Activated gamma-delta T cell treated with Interleukin-2 at 50 U/mL for 16 hours (primary cell): Measurements from ENCODE around the gene SETDB2.

Source experiments
- DNase-seq: peaks from one replicate; pipeline ENCODE4 v3.0.0-alpha.2; 2020

Gene SETDB2

DNA sequence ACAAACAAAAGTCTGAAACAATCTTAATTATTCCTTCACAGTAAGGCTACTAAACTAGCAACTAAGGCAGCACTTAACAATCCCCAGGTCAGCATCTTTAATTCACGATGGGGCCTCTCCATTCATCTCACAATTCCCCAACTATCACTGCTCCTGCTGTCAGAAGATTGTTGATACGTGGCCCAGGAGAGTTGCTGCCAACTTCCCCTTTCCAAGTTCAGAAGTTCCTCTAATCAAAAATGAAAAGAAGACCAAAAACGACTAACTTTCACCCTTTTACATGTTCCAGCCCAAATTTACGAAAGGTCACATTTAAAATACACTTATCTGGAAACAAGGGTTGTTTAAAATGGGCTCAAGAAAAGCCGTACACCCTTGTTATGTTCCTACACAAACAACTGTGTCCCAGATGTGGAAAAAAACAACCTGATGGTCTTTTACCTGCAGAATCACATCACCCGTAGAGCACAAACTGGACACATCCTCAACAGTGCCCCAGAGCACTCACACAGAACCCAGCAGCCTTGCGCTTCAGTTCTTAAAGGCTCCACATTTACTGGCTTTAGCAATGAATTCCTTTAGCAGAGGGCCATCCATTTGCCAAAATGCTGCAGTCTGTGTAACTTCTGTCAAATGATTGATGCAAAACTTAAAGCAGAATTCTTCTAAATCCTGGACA is 89.7 kb downstream of the SETDB2 start:
- no peak for DNase-seq

DNA sequence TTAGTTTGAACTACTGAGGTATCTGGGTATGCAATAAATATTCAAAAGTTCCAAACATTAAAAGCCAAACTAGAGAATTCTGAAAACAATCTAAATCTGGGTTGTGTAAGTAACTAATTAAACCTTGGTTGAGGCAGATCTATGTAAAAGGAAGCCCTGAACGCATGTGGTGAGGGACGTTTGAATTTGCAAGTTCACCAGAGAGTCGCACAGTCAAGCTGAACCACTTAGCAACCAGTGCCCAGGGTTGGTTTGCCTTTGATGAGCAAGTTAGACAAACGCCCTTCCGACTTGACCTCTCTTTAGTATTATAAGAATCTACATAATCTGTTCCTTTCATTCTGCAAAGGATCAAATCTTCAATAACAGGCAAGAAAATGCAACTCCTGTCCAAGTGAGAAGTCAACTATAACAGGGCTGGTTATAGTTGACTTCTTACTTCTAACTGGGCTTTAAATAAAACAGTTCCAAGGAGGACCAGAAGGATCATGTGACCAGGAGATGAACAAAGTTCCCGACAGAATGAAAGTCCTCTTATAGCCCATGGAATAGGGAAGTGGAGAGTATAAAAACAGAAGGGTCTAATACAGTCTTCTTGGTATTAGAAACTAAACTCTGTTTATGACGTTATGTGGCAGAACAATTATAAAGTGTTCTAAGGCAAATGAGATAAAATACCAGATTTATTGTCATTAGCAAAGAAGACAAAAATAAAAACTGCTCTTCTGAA is 92.2 kb downstream of the SETDB2 start:
- DNase-seq = no peak

DNA sequence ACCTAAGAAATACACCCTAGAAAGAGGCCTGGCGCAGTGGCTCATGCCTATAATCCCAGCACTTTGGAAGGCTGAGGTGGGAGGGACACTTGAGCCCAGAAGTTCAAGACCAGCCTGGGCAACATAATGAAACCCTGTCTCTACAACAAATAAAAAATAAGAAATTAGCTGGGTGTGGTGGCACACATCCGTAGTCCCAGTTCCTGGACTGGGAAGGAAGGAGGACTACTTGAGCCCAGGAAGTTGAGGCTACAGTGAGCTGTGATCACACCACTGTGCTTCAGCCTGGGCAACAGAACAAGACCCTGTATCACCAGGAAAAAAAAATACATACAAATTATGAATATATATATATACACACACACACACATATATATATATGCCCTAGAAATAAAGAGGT is 94.3 kb downstream of the SETDB2 start:
- no peak for DNase-seq

DNA sequence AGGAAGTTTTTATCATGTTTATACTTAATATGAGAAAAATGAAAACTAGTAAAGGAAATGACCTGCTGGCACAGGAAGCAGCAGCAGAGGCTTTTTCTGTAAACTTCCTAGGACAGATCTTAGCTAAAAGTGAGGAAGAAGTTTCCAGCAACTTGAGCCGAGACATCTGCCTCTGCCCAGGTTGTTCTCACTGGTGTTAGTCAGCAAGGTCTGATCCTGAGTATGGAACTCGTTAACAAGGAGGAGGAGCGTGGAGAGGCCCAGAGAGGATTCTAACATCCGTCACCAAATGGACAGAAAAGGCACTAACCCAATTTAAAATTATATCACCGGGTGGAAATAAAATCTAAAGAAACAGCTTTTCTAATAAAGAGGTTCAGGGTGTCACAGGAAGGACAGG is 95.2 kb downstream of the SETDB2 start:
- no peak for DNase-seq

DNA sequence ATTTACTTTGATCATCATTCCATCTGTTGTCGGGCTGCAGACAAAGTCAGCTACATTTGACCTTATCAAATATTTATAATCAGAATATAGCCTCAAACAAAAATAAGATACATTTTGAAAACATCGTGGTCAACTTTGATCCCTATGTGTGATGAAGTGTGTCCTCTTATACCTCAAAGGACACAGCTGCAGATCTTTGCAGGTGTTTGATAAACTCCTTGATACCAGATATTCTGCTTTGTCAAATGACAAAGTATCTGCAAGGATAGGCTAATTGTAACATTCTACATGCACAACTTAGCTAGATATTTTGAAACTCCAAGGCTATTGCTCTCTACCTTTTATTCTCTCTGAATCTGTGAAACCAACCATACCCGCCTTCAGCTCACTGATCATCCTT is 95.7 kb downstream of the SETDB2 start:
- DNase-seq = no peak

DNA sequence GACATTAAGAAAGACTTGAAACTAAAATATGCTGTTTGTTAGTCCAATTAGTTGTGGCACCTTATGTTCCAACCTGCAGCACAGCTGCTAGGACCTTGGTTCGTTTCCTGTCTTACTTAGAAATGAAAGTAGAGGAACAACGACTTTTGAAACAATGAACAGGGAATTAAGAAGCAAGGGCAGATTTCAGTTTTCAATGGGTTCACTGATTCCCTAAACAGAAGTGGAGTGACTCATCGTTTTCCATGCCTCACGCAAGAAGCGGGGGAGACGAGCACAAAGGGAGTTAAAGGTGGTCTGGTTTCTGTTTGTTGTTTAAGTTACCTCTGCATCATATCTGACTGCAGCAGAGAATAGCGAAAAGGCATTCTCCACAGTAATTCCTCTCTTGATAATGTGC is 96.5 kb downstream of the SETDB2 start:
- DNase-seq = no peak

DNA sequence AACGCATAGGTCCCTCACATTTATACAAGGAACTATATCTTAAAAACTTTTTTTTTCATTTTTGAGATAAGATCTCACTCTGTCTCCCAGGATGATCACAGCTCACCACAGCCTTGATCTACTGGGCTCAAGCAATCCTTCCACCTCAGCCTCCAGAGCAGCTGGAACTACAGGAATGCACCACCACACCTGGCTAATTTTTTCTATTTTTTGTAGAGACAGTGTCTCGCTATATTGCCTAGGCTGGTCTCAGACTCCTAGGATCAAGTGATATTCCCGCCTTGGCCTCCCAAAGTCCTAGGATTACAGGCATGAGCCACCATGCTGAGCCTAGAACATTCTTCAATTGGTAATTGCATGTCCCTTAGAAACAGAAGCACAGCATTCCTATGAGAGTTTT is 99.6 kb downstream of the SETDB2 start:
- DNase-seq = no peak
